ENCODE measurements around the gene RFC4. TPM values are rescaled to one million over a fixed set of nuclear protein-coding genes. Genes with fewer than 3 reads are reported as not detected.

Gene RFC4
- total and polyA plus RNA-seq, 2 of the 8 experiments (the other 6 are each of a cell fraction or from before 2014, with no cell fraction given), result 21.8 to 86.9 TPM

GRCh38 chr3:186783058-186783730 is 23.1 kb downstream of the RFC4 start, which contains the start of gene EIF4A2 (continued):
- peak; percentile 21 for TF ChIP-seq CHD7 (IDR thresholded peaks at IDR 0.05; ENCODE audit: insufficient replicate concordance, low read length)
- TF ChIP-seq RBBP5 (IDR thresholded peaks at IDR 0.05; ENCODE audit: borderline replicate concordance, low read depth, low read length), result peak; percentile 61; the same call in 1 of the 2 replicates
- TF ChIP-seq PHF8 (conservative IDR thresholded peaks at IDR 0.05; ENCODE audit: low read depth, low read length), result peak; percentile 92
- TF ChIP-seq ASH2L (IDR thresholded peaks at IDR 0.05; ENCODE audit: low read length), result peak; percentile 96
- TF ChIP-seq EP300 (IDR thresholded peaks at IDR 0.05; ENCODE audit: borderline replicate concordance in 1 of 2, low read depth in 2 of 2, low read length in 2 of 2), result peak; percentile 22 to 57; a peak in 2 of 3 replicates
- TF ChIP-seq POLR2AphosphoS5 (IDR thresholded peaks at IDR 0.05; ENCODE audit: low read depth, low read length), result peak; percentile 98
- peak; percentile 20; the same call in 1 of the 2 replicates for TF ChIP-seq SP4 (IDR thresholded peaks at IDR 0.05; ENCODE audit: low read length)
- peak; percentile 67; the same call in 1 of the 2 replicates for TF ChIP-seq TEAD4 (IDR thresholded peaks at IDR 0.05; ENCODE audit: low read depth, low read length)
- TF ChIP-seq GTF2F1 (IDR thresholded peaks at IDR 0.05; ENCODE audit: borderline replicate concordance, low read depth, low read length), result peak; percentile 98
- TF ChIP-seq POLR2A (IDR thresholded peaks at IDR 0.05; ENCODE audit: control extremely low read depth in 1 of 2, low read depth in 2 of 2, low read length in 2 of 2), result peak; percentile 98 to 100
- TF ChIP-seq RXRA (IDR thresholded peaks at IDR 0.05; ENCODE audit: insufficient read depth, low read depth, low read length), result no peak

Measured in H1 (cell line).